DMS53 treated with DMSO at 0.1 percent for 48 hours (cell line): ENCODE measurements around the gene SLC15A3.

Experiments
- DNase-seq: peaks from one replicate; lab custom pipeline; 2025; ENCODE audit not compliant: unreplicated experiment; lab: John Stamatoyannopoulos, UW

SLC15A3 gene

DNA sequence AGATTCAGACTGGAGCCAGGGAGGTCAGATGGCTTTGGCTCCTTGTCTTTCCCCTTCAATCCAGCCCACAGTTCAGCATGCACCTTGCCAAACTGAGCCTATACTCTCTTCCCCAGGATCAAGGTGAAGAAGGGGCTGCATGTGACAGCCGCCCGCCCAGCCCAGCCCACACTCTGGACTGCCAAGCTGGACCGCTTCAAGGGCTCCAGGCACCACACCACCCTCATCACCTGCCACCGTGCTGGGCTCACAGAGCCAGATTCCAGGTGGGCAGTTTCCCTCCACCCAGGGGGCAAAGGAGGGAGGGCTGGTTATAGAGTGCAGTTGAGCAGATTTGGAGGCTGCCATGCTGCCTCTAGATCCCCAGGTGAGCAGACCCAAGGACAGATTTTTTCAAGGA, 21.6 kb downstream of the SLC15A3 start:
- DNase-seq, result no peak

GRCh38 chr11:60929764-60930163, 22.2 kb downstream of the SLC15A3 start:
- DNase-seq, result no peak

DNA sequence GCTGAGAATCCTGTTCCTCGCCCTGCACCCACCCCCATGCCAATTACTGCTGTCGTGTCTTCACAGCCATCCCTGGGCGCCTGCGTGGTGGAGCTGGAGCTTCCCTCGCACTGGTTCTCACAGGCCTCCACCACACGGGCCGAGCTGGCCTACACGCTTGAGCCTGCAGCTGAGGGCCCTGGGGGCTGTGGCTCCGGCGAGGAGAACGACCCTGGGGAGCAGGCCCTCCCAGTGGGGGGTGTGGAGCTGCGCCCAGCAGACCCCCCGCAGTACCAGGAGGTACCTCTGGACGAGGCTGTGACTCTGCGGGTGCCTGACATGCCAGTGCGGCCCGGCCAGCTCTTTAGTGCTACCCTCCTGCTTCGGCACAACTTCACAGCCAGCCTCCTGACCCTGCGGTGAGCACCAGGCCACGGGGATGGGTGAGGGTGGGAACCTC, 23.4 kb downstream of the SLC15A3 start:
- DNase-seq, result no peak

GRCh38 chr11:60927600-60927999, 24.4 kb downstream of the SLC15A3 start:
- no peak for DNase-seq

DNA sequence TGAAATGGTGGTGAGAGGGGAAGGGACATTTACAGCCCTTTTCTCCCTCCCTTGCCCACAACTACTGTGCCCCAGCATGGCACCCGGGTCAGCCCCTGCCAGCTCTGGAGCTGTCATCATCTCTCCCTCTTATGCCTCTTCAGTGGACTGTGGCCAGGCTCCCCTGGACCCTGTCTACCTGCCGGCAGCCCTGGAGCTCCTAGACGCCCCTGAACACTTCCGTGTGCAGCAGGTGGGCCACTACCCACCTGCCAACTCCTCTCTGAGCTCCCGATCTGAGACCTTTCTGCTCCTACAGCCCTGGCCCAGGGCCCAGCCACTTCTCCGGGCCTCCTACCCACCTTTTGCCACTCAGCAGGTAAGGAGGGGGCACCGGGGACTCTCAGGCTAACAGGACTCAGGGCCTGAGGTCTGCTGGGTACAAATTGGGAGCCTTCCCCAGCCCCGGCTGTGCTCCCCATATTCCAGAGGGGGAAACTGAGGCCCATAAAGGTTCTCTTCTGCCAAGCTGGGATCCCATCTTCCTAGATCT, 24.8 kb downstream of the SLC15A3 start:
- DNase-seq, result no peak

GRCh38 chr11:60926500-60926899, 25.5 kb downstream of the SLC15A3 start:
- DNase-seq, result no peak

DNA sequence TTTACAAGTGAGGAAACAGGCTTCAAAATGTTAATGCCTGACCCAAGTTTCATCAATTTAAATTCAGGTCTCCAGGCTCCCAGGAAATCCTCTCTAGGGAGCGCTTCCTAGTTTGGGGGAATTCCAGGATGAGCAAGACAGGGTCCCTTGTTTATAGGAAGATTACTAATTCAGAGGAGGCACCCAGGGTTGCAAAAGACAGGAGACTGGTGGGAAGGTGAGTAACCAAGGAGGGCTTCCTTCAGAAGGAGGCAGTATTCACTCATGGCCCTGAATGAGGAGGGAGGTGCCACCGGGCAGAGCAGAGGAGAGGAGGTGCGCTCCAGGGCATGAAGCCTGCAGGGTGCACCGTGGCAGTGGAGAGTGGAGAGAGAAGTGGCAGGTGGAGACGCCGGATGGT, 26.1 kb downstream of the SLC15A3 start:
- no peak for DNase-seq

DNA sequence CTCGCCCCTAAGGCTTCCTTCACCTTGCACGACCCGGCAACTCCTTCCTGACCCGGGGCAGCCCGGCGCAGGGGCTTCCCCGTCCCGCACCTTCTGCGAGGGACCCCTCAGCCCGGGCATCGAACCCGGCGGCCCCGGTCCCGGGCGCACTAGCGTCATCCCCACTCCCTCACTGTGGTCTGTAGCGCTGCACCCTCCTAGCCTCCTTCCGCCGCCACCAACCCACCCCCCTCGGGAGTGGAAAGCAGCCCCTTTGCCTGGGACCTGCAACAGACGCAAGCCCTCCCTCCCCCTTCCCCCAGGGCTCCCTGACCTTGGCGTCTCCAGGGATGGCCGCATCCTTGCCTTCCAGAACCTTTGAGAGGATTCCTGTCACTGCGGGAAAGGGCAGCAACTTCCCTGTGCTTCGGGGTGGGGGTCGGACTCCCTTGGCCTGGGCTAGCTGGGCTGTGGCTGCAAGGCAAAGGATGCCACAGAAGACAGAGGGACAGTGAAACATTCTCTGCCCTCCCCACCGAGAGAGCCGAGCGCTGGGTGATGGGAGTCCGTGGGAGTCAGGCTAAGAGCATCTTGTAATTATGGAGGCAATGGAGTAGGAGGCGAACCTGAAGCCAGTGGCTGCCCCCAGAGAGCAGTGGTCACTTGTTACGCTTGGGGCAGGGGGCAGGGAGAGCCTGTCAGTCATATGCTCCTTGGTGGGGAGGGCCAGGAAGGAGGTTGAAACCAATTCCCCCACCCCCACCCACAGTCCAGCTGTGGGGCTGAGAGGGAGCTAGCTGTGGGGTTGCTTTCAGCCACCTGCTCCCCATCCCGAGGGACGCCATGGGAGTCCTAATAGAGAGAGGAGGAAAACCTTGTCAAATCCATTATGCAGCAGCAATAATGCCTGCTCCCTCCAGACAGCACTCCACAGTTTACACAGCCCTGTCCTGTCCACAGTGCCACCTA, 26.8 kb downstream of the SLC15A3 start:
- DNase-seq, result no peak

GRCh38 chr11:60924110-60924905, 27.7 kb downstream of the SLC15A3 start, which contains the start of gene TMEM132A:
Gene TMEM132A, plus strand, starts transcription at chr11:60924460. Its CDS starts 174 bp downstream, at chr11:60924634.
- peak; percentile 56 for DNase-seq

GRCh38 chr11:60923800-60924109, 28.2 kb downstream of the SLC15A3 start:
- no peak for DNase-seq

- no peak for DNase-seq
Observed at GRCh38 chr11:60923326-60923725, 28.6 kb downstream of the SLC15A3 start.

DNA sequence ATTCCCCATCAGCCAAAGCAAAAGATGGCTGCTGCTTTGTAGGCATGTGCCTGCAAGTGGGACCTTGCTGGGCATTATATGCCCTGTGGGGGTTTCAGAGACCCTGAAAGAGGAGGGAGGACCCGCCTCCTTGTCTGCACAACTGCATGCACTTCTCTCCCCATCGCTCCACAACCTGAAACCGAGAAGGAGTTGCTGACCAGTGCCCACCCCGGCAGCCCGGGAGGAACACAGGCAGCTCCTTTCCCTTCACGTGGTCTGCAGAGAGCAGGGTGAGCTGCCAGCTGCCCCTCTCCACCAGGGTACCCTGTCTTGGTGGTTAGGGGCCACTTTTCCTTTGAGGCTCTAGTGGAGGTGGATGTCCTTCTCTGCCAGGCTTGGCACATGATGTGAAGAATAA, 29.1 kb downstream of the SLC15A3 start:
- DNase-seq, result no peak

- no peak for DNase-seq
Observed at GRCh38 chr11:60921777-60922335, 30.1 kb downstream of the SLC15A3 start.

- no peak for DNase-seq
Observed at GRCh38 chr11:60921259-60921658, 30.7 kb downstream of the SLC15A3 start.

DNA sequence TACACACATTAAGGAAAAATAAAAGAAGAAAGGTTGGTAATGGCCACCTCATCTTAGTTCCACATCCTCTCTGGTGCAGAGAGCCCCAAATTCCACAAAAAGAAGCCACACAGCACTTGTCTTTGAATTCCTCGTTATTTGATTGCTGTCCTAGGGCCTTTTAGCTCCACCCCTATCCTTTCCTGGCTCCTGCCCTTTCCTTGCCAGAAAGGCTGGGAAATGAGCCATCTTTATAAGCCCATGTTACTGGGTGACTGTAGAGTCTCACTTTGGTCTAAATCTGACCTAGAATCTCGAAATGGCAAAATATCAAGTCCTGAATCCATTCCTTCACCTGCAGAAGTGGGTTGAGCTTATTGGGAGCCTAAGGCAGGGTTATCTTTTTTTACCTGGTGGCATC, 32.0 kb downstream of the SLC15A3 start:
- DNase-seq, result no peak

DNA sequence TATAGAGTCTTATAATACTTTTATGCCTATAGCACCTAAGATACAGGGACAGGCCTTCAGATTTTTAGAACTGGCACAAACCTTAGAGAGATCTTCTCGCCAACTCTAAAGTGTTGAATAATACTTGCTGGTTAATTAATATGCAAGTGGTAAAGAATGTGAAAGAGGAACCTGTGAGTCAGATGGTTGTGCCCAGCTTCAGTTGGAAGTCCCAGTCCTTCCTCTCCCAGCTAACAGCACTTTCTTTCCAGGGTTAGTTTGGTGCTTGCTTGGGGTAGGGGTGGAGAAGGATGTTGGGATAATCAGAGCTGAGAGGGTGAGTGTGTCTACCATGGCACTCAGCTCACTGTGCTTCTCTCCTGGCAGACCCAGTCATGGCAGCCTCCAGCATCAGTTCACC, 32.7 kb downstream of the SLC15A3 start:
- DNase-seq, result no peak

GRCh38 chr11:60918939-60919265, 33.1 kb downstream of the SLC15A3 start:
- DNase-seq, result no peak

- no peak for DNase-seq
Observed at GRCh38 chr11:60918251-60918938, 33.6 kb downstream of the SLC15A3 start.

GRCh38 chr11:60917267-60917666, 34.7 kb downstream of the SLC15A3 start:
- no peak for DNase-seq

DNA sequence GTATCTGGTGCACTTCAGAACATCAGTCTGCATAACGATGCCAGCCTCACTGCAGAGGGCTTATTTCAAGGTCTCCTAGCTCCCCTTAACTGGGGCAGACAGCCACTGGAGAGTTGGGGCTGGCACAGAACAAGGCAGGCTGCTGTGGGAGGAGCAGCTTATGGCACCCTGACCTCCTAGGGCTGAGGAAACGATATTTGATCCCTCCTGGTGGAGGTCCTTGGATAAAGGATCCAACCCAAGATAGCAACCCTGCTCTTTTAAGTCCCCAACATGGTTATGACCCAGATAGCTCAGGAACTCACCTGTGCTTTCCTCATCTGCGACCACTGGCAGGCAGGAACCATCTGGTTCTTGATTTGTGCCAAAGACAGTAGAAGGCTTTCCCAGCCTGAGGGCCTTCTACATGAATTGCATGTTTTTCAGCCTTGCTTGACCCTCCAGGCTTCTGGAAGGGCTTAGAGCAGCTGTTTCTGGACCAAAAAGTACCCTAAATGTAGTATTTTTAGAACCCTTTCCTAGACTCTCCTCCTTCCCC, 35.2 kb downstream of the SLC15A3 start:
- DNase-seq, result no peak
